Measurements from ENCODE around the gene MSRB3.

DNA sequence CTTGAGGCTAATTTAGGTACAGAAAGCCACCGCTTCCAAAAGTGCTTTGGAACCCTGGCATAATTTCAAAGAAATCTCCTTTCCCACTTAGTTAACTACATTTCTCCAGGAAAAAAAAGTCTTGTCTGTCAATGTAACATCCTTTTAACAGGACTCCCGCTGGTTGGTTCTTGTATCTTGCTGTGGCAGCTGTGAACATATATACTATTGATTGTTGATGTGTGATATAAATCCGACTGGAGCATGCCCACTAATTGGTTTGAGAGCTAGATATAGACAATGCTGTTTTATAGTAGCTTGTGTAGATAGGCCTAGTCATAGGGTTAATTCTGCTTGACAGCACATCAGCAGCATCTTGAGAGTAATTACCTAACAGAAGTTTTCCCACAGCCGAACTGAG lies 89.6 kb downstream of the MSRB3 start:
- TF ChIP-seq, protein P1, sequence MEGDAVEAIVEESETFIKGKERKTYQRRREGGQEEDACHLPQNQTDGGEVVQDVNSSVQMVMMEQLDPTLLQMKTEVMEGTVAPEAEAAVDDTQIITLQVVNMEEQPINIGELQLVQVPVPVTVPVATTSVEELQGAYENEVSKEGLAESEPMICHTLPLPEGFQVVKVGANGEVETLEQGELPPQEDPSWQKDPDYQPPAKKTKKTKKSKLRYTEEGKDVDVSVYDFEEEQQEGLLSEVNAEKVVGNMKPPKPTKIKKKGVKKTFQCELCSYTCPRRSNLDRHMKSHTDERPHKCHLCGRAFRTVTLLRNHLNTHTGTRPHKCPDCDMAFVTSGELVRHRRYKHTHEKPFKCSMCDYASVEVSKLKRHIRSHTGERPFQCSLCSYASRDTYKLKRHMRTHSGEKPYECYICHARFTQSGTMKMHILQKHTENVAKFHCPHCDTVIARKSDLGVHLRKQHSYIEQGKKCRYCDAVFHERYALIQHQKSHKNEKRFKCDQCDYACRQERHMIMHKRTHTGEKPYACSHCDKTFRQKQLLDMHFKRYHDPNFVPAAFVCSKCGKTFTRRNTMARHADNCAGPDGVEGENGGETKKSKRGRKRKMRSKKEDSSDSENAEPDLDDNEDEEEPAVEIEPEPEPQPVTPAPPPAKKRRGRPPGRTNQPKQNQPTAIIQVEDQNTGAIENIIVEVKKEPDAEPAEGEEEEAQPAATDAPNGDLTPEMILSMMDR (IDR thresholded peaks at IDR 0.05) = no peak
- no peak for TF ChIP-seq EZH2 (IDR thresholded peaks at IDR 0.05; ENCODE audit: borderline replicate concordance, insufficient read depth, low read depth, low read length, poor library complexity, severe bottlenecking)

Measured in B cell (primary cell).